GM13977 (cell line): ENCODE data around the gene PSMD2.
"Not testable (repeated sequence)": the region's sequence is repeated elsewhere in the genome, so short reads cannot be mapped to it uniquely, and the experiment has no call there.

ENCODE experiments used
- DNase-seq: peaks from one replicate; pipeline ENCODE4 v3.0.0; 2012; ENCODE audit warnings: low spot score
- CTCF ChIP-seq: IDR thresholded peaks from 2 replicates; pipeline ENCODE4 v1.5.1; 2012; ENCODE audit warnings: mild to moderate bottlenecking, control low read depth; ENCODE audit not compliant: insufficient read depth; ENCODE audit errors: extremely low read depth, missing control alignments
- in situ Hi-C: fragments of 300-500 bp; cut with MboI; formaldehyde crosslinking; loops from one replicate; pipeline ENCODE4 v1.12.0; 2022; ENCODE audit warnings: low sequenced_read_pairs, low pct_unique_long_range_greater_than_20kb, mixed read lengths, inconsistent platforms; ENCODE audit not compliant: unreplicated experiment

The PSMD2 gene

DNA sequence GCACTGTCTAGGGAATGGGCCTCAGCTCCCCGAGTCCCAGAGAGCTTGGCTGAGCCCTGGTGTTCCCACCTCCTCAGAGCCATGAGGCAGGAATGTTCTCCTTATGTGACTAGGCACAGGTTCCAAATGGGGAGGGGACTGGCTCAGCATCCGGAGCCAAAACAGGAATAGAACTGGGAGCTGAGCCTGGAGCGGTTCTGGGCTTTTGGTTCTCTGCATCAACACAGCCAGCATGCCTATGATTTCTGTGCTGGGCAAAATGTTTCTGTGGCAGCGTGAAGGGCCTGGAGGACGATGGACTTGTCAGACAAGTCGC, 38.3 kb downstream of the PSMD2 start, which contains the start of gene FAM131A:
FAM131A (plus strand) TSS at position 202 of the 316 bp plus-strand sequence; CDS start at position 233, 31 bp downstream.
- no peak for DNase-seq
- no peak for TF ChIP-seq CTCF
- in situ Hi-C loops: no loop called here

DNA sequence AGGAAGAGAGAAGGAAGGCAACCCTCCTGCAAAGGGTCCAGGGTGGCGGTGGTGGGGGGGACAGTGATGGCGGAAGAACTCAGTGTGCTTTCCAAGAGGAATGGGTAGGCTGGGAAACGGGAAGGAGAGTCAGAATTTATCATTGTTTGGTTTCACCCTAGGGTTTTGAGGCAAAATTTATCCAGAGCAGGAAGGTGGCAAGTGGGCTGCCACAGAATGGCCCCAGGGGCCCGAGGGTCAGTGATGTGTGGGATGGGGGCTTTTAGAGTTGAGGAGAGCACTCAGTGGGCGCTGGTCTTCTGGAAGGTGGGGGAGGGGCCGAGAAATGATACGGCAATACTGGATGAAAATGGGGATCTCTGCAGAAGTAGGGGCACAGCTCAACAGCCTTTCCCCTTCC, 38.9 kb downstream of the PSMD2 start:
- in situ Hi-C loops: no loop called here
- TF ChIP-seq CTCF: no peak
- DNase-seq: no peak

- DNase-seq: no peak
- no peak for TF ChIP-seq CTCF
Measured at GRCh38 chr3:184338511-184338945, 39.5 kb downstream of the PSMD2 start.

GRCh38 chr3:184339001-184339400, 40.0 kb downstream of the PSMD2 start:
- in situ Hi-C loops: no loop called here
- DNase-seq: no peak
- no peak for TF ChIP-seq CTCF

More at GRCh38 chr3:184338511-184338945, 39.5 kb downstream of the PSMD2 start:
- in situ Hi-C loops: no loop called here

GRCh38 chr3:184339451-184340135, 40.6 kb downstream of the PSMD2 start:
- DNase-seq, in situ Hi-C loops: not testable (repeated sequence)

DNA sequence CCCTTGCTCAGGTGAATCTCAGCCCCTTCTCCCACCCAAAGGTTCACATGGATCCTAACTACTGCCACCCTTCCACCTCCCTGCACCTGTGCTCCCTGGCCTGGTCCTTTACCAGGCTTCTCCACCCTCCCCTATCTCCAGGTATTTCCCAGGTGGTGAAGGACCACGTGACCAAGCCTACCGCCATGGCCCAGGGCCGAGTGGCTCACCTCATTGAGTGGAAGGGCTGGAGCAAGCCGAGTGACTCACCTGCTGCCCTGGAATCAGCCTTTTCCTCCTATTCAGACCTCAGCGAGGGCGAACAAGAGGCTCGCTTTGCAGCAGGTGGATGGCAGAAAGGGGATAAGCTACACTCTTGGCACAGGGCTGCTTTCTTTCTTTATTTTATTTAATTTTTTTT, 42.9 kb downstream of the PSMD2 start:
- in situ Hi-C loops: no loop called here
- TF ChIP-seq CTCF: no peak
- no peak for DNase-seq

DNA sequence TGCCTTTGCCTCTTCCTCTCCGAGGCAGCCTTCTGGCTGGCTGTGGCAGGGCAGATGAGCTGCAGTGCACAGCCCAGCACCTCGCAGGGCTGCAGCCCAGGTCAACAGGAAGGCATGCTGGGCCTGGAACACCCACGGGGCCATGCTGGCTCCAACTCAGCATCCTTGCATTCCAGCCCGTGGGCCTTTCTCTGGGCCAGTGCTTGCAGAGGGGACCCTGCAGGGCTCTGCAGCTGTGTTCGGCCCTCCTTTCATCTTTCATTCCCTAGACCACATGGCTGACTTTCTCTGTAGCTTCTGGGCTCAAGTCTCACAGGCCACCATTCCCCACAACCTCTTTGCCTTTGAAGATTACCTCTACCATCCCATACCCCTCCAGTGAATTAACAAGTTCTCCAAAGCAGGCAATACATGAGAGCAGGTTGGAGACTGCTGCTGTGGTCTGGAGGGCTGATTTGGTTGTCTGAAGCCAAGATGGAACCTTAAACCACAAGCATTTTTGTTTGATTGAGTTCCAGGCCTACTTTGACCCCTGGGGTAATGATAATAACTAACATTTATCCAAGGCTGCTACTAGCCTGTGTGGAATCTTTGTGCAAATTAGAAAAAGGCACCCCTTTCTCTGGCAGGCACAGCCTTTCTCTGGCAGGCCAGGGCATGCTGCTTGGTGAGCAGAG, 44.3 kb downstream of the PSMD2 start:
- in situ Hi-C loops: no loop called here
- TF ChIP-seq CTCF: no peak
- no peak for DNase-seq
